ENCODE results near the gene CEP44.
A peak's percentile ranks its signal among the peaks of the same experiment; 100 is the strongest.
"Not testable (repeated sequence)": the region's sequence is repeated elsewhere in the genome, so short reads cannot be mapped to it uniquely, and the experiment has no call there.

Gene CEP44

GRCh38 chr4:174283507-174284471 lies at the start of gene CEP44, which contains the start of gene FBXO8:
Gene CEP44 (plus strand): TSS chr4:174283911. CDS start chr4:174299122, 15,211 bp downstream.
Gene FBXO8 (minus strand): TSS chr4:174283667. CDS start chr4:174263092, 20,575 bp downstream.
- DNase-seq: peak; percentile 89

- no peak for DNase-seq
These were observed 47.4 kb upstream of the CEP44 start for GRCh38 chr4:174236359-174236758.

- DNase-seq: no peak
These were observed 42.5 kb upstream of the CEP44 start for GRCh38 chr4:174241162-174241561.

- DNase-seq: no peak
These were observed 39.3 kb upstream of the CEP44 start for GRCh38 chr4:174244441-174244840.

- no peak for DNase-seq
These were observed 38.0 kb upstream of the CEP44 start for GRCh38 chr4:174245714-174246113.

- no peak for DNase-seq
These were observed 35.3 kb upstream of the CEP44 start for GRCh38 chr4:174248407-174248806.

- DNase-seq: no peak
These were observed 31.3 kb upstream of the CEP44 start for GRCh38 chr4:174252412-174252811.

- DNase-seq: no peak
These were observed 29.1 kb upstream of the CEP44 start for GRCh38 chr4:174254613-174255012.

GRCh38 chr4:174255374-174255773 lies 28.3 kb upstream of the CEP44 start:
- DNase-seq: no peak

- no peak for DNase-seq
These were observed 27.9 kb upstream of the CEP44 start for GRCh38 chr4:174255786-174256185.

GRCh38 chr4:174256277-174256713 lies 27.4 kb upstream of the CEP44 start:
- no peak for DNase-seq

- DNase-seq: no peak
These were observed 24.1 kb upstream of the CEP44 start for GRCh38 chr4:174259580-174259979.

- DNase-seq: no peak
These were observed 23.6 kb upstream of the CEP44 start for GRCh38 chr4:174260099-174260498.

GRCh38 chr4:174261432-174261831 lies 22.3 kb upstream of the CEP44 start:
- DNase-seq: not testable (repeated sequence)

- no peak for DNase-seq
These were observed 20.9 kb upstream of the CEP44 start for GRCh38 chr4:174262624-174263444.

- DNase-seq: no peak
These were observed 20.3 kb upstream of the CEP44 start for GRCh38 chr4:174263445-174263736.

- DNase-seq: no peak
These were observed 17.8 kb upstream of the CEP44 start for GRCh38 chr4:174265916-174266315.

GRCh38 chr4:174266416-174266815 lies 17.3 kb upstream of the CEP44 start:
- no peak for DNase-seq

GRCh38 chr4:174273930-174274329 lies 9.8 kb upstream of the CEP44 start:
- DNase-seq: no peak

- DNase-seq: no peak
These were observed 9.3 kb upstream of the CEP44 start for GRCh38 chr4:174274436-174274835.

- DNase-seq: no peak
These were observed 8.6 kb upstream of the CEP44 start for GRCh38 chr4:174275101-174275500.

- DNase-seq: no peak
These were observed 6.3 kb upstream of the CEP44 start for GRCh38 chr4:174277433-174277832.

- DNase-seq: no peak
These were observed 5.2 kb upstream of the CEP44 start for GRCh38 chr4:174278467-174278866.

All from activated effector memory CD4-positive, alpha-beta T cell treated with anti-CD3 and anti-CD28 coated beads, Interleukin-2, amount 50 U/mL, for 16 hours (primary cell).